HTERT RPE-1 (cell line): ENCODE data around the gene SRRM2.

Experiments
- in situ Hi-C: fragments of 300-500 bp; cut with MboI; formaldehyde crosslinking; loops from 4 replicates; pipeline ENCODE4 v1.14.3; 2020; ENCODE audit warnings: low sequenced_read_pairs

Gene SRRM2

DNA sequence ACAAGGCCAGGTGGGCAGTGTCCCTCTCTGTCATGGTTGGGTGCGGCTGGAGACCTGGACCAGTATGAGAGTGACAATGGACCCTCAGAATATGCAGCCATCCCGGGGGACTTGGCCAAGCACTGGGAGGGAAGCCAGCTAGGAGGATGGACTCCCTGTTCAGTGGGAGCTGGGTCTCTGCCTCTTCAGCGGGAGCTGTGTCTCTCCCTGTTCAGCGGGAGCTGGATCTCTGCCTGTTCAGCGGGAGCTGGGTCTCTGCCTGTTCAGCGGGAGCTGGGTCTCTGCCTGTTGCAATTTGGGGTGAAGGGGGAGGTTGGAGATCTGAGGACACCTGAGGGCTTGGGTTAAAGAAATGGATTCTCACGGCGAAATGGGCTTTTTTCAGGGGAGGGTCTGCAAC lies 38.7 kb downstream of the SRRM2 start:
- in situ Hi-C loops, result no loop called here

DNA sequence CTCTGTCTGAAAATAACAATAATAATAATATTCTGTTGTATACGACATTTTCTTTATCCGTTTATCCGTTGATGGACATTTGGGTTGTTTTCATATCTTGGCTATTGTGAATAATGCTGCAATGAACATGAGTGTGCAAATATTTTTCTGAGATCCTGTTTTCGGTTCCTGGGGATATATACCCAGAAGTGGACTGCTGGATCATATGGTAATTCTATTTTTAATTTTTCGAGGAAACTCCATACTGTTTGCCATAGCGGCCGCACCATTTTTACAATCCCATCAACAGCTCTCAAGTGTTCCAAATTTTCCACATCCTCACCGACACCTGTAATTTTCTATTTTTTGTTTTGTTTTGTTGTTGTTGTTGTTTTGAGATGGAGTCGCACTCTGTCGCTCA lies 40.5 kb downstream of the SRRM2 start:
- in situ Hi-C loops, result no loop called here

DNA sequence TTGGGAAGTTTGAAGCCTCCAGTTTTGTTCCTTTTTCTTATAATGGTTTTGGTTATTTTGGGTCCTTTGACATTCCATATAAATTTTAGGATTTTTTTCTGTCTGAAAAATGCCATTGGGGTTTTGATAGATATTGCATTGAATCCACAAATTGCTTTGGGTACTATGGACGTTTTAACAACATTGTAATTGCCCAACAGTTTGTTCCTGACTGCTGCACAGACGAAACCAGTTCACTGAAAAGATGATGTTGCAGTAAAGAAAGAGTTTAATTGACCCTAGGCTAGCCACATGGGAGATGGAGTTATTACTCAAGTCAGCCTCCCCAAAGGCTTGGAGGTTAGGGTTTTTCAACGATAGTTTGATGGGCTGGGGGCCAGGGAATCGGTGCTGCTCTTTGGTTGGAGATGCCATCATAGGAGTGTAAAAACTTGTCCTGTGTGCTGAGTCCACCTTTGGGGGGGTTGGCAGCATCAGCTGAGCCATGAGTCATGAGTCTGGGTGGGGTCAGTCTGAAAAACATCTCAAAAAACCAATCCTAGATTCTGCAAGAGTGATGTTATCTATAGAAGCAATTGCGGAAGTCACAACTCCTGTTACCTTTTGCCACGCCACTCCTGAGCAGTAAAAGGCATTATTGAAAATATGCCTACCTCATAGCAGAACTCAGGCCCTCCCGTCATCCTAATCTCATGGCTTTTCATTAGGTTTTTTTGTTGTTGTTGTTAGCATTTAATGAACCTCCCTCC lies 43.1 kb downstream of the SRRM2 start:
- in situ Hi-C loops, result no loop called here

DNA sequence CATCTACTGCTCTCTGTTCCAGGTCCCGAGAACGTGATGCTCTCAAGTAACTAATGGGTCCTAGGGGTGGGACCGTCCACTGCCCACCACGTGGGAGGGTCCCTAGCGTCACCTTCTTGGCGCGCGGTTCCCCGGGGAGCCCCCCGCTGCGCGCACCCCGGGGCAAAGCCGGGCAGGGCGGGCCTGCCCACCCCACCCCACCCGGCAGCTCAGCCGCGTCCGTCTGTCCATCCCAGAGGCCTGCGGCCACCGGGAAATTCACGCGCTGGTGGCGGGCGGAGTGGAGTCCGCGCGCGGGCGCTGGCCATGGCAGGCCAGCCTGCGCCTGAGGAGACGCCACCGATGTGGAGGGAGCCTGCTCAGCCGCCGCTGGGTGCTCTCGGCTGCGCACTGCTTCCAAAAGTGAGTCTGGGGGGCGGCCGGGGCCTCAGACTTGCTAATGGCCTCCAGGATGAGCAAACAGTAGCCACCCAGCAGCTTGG lies 46.3 kb downstream of the SRRM2 start:
- in situ Hi-C loops, result no loop called here

DNA sequence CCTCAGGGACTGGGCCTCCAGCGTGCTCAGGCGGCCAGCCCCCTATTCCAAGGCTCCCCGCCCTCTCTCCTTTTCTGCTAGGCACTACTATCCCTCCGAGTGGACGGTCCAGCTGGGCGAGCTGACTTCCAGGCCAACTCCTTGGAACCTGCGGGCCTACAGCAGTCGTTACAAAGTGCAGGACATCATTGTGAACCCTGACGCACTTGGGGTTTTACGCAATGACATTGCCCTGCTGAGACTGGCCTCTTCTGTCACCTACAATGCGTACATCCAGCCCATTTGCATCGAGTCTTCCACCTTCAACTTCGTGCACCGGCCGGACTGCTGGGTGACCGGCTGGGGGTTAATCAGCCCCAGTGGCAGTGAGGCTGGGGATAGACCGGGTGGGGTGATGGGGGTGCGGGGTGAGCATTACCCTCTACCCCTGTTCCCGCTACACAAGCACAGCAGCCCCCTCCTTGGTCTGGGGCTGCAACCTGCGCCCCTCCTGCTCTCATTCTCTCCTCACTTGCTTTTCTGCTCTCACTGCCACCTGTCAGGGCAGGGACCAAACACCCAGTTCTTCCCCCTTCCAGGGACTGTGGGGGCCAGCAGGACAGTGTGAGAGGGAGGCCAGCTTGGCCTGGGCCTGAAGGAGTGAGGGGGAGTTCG lies 46.9 kb downstream of the SRRM2 start:
- in situ Hi-C loops, result no loop called here

DNA sequence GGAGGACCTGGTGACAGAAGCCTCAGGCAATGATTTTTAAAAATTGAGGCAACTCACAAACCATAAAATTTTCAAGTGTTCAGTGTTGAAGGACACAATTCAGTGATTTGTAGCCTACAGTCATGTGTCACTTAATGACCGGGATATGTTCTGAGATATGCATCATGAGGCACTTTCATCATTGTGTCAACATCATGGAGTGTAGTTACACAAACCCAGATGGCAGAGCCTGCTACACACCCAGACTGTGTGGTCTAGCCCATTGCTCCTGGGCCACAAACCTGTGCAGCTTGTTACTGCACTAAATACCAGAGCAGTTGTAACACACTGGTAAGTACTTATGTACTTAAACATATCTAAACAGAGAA lies 47.4 kb downstream of the SRRM2 start:
- in situ Hi-C loops, result no loop called here

DNA sequence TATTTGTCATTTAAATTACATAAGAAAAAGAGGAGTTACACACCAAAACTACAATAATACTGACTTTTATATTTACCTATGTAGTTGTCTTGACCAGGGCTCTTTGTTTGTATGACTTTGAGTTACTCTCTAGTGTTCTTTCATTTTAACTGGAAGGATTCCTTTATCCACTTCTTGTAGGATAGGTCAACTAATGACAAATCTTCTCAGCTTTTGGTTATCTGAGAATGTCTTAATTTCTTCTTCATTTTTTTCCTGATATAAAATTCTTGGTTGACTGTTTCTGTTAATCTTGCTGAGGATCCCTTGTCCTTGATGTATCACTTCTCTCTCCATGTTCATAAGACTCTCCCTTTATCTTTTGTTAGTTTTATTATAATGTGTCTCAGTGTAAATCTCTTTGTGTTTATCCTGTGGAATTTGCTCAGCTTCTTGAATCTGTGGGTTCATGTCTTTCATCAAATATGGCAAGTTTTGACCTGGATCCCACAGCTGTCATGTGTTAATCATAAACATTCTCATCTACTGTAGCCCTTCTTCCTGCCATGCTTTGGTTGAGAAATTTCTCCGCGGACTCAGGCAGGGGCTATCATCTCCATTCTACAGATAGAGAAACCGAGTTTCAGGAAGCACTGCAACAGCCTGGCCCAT lies 51.2 kb downstream of the SRRM2 start:
- in situ Hi-C loops, result no loop called here

DNA sequence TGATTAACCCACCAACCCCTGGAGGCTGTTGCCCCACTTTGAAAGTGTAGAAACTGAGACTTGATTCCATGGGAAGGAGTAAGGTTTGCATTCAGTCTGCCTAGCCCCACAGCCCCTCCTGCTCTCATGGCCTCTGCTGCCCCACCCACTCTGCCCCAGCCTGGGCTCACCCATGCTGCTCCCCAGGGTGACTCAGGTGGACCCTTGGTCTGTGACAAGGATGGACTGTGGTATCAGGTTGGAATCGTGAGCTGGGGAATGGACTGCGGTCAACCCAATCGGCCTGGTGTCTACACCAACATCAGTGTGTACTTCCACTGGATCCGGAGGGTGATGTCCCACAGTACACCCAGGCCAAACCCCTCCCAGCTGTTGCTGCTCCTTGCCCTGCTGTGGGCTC lies 52.3 kb downstream of the SRRM2 start:
- in situ Hi-C loops, result no loop called here

DNA sequence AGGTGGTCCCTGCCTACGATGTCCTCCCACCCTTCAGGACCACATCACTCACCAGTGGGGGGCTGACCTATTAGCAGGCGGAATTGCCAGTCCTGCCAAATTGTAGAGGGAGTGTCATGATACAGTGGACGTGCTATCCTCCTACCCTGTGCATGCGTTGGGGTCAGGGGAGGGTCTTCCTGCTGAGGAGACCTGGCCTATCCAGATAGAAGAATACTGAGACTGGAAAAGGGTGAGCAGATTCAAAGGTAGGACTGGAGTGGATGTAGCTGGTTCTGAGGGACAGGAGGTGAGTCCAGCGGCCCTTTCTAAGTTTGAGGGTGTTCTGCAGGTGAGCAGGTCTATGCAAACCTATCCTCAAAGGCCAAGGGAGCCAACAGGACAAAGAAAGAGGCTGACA lies 53.8 kb downstream of the SRRM2 start:
- in situ Hi-C loops, result no loop called here

DNA sequence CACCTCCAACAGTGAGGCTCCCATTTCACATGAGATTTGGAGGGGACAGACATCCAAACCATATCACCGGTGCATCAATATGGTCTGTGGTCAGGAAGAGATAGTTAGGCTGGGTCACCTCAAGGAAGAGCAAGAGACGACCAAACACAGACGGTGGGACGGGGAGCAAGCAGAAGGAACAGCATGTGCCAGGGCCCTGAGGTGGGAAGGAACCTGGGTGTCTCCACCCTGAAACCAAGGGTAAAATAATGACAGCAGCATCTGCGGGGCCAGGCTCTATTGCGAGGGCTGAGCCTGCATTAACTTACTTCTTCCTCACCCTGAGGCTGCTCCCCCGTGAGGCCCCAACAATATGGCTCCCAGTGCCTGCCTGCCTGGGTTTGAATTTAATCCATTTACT lies 55.7 kb downstream of the SRRM2 start:
- in situ Hi-C loops, result no loop called here

DNA sequence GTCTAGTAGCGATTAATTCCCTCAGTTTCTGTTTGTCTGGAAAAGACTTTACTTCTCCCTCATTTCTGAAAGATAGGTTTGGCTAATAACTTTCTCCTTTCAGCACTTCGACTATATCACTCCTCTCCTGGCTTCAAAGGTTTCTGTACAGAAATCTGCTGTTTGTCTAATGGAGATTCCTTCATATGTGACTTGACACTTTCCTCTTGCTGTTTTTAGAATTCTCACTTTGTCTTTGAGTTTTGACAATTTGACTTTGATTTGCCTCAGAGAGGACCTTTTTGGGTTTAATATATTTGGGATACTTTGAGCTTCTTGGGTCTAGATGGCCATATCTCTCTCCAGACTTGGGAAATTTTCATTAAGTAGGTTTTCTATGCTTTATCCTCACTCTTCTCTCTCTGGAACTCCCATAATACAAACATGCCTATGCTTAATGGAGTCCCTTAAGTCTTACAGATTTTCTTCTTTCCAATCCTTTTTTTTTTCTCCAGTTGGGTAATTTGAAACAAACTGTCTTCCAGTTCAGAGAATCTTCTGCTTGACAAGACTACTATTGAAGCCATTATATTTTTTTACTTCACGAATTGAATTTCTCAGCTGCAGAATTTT lies 56.8 kb downstream of the SRRM2 start:
- in situ Hi-C loops, result no loop called here

DNA sequence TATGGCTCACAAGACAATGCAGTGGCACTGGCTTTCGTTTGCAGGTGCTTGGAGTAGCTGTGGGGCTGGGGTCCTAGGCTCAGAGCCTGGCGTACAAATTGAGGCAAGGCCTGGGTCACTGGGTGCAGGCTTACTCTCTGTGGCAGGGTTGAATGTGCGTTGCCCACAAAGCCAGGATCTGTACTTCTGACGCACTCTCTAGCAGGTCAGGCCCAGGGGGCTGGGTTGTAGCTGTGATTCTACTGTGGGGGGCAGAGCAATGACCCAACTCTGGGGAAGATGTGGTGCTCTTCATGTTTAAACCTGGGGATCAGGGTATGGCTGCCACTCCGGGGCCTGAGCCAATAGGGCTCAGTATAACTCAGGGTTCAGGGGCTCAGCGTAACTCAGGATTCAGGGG lies 58.2 kb downstream of the SRRM2 start:
- in situ Hi-C loops, result no loop called here

DNA sequence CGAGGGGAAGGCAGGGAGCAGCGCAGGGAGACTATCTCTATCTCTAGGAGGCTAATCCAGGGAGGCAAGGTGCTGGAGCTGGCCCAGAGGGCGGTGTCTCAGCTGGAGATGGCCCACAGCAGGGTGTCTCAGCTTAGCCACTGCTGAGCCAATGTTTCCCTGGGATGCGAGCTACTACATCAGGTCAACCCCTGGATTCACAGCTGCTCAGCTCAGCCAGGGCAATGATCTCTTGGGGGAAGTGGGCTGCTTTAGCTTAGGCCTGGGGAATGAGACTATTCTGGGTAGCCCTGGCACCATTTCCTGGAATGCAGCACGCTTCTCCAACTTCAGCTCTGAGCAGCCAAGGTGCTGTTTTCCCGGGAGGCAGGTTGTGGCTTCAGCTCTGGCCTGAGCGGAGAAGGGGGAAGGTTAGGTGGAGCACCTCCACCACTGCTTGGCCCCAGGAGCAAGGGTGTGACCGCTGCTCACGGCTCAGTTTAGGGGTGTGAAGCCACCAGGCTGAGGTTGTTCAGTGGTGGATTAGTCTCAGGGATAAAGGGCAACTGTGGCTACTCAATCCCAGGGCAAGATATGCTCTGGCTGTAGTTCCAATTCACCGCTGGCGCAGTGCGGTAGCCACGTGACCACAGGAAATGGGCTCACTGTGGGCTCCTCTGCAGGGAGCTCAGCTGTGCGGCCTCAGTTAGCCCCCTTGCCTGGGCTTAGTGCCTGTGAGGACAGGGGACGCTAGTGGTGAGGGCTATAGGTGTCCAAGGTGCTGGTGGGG lies 59.4 kb downstream of the SRRM2 start:
- in situ Hi-C loops, result no loop called here

DNA sequence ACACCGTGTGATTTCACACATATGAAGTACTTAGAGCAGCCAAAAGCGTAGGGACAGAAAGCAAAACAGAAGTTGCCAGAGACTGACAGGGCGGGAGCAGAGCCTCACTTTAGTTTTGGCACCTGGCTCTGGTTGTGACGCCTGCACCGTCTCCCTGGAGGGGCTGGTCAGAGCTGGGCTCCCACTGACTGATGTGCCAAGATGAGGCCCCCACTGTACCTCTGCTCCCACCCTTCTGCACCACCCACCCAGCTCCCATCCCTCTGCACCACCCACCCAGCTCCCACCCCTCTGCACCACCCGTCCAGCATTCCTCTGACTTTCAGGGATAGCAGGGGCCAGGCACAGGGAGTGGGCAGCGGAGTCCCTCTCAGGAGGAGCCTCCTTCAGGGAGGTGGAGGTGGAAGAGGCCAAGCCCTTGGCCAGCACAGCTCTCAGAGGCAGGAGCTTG lies 61.4 kb downstream of the SRRM2 start:
- in situ Hi-C loops, result no loop called here

DNA sequence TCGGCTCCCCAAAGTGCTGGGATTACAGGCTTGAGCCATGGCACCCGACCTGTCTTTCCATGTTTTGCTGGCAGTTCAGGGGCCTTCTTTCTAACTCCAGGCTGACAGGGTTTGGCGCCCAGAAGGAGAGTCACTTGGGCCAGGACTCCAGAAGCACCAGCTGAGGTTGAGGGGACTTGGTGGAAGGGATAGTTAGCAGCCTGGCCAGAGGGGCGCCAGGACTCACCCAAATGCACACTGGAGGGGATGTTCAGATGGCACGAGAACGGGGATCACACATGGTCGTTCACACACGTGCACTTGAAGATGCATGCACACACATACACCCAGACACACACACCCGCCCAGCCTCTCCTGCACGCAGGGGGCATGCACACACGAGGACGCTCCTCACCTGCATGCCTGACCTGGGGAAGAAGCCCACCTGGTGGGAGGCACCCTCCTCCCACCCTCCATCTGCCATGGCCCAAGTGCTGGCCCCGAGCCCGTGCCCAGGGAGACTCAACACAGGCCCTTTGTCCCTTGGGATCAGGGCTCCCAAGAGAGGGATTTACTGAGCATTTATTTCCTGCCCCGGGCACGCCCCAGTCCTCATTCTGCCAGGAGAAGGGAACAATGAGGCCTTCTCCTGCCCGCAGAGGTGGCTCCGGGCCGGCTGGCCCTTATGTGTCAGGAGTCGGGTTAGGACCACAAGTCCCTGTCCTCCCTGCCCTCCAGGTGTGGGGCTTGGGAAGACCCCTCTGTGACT lies 62.3 kb downstream of the SRRM2 start:
- in situ Hi-C loops, result no loop called here

DNA sequence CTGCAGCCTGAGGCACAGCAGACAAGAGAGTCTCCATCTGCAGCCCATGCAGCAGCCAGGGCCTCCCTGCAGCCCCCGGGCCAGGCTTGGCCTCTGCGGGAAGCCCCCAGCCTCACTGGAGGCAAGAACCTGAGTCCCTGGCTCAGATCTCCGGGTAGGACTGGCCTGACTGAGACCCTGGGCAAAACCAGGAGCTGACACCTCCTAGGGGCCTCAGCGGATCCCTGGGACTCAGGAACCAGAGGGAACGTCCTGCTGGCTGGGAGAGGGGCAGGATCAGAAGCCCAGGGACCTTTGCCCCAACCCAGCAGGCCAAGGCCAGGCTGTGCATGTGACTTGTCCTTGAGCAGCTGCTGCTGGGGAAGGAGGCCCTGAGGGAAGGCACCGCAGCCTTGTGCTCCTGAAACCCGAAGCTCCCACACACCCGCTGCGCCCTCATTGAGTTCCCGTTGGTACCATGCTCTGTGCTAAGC lies 62.9 kb downstream of the SRRM2 start:
- in situ Hi-C loops, result no loop called here

DNA sequence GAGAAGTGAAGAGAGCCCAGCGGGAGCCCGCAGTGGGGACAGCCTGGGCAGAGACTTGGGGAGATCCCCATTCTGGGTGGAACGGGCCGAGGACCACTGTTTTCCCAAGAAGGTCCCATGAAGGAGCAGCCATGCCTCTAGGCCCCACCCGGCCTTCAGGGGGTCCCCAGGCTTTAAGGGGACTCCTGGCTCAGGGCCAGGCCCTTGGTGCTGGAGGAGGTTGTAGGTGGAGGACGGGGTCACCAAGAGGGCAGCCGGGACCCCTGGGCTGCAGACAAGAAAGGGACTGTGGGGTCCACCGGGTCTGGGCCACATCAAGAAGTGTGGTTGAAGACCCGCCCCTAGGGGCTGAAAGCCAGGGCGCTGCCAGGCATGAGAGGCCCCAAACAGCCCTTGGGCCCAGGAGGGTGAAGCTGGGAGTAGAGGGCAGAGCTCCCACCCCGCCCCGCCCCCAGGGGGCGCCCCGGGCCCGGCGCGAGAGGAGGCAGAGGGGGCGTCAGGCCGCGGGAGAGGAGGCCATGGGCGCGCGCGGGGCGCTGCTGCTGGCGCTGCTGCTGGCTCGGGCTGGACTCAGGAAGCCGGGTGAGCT lies 64.4 kb downstream of the SRRM2 start, which contains the start of gene PRSS21:
PRSS21 (plus strand) TSS at position 487 of the 589 bp plus-strand sequence; CDS start at position 519, 32 bp downstream.
- in situ Hi-C loops, result no loop called here

DNA sequence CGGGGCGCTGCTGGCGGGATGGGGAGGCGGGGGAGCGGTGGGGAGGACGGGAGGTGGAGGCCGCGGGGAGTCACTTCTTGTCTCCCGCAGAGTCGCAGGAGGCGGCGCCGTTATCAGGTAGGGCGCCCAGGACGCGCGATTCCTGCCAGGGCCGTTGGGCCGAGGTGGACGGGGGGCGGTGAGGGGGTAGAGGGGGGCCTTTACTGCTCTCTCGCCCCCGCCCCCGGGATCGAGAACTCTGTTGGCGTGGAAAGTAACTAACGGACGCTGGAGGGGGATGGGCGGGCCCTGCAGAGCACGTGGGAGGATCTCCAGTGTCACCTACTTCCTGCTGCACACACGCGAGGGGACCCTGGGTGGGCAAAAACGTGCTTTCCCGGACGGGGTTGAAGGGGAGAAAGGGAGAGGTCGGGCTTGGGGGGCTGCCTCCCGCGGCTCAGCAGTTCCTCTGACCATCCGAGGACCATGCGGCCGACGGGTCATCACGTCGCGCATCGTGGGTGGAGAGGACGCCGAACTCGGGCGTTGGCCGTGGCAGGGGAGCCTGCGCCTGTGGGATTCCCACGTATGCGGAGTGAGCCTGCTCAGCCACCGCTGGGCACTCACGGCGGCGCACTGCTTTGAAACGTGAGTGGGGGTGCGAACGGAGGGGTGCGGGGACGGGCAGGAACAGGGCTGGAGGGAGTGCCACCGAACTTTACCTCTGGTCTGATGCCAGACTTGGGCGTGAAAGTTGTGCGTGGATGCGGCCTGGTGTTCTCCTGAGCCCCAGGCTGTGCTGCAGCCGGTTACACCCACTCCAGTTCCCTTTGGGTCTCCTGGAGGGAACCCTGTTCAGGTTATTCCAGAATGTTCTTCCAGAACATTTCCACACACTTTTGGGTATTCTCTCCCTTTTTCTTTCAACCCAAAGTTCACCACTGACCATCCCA lies 65.2 kb downstream of the SRRM2 start:
- in situ Hi-C loops, result no loop called here
